Body of pancreas (tissue), 4 donors: ENCODE data around the gene ASS1. TPM values are rescaled to one million over a fixed set of nuclear protein-coding genes. Genes with fewer than 3 reads are reported as not detected.
"Not testable (repeated sequence)": the region's sequence is repeated elsewhere in the genome, so short reads cannot be mapped to it uniquely, and the experiment has no call there.

ENCODE experiments used
- ATAC-seq: fragments of 150-250 bp; one replicate; pipeline ENCODE4 v1.9.1; 2016
- DNase-seq, 4 donors: peaks; one replicate each; pipeline ENCODE4 v3.0.0-alpha.2; 2019
- H3K27ac ChIP-seq, 4 donors: fragments of 200-600 bp; sonication (generic); 1 replicate in 3 of 4; 2 replicates in 1 of 4; pipeline versions ENCODE4 v1.5.1 to v1.6.1; 2016 to 2019; ENCODE audit warnings: mild to moderate bottlenecking in 1 of 4, mixed read lengths in 1 of 4, moderate library complexity in 1 of 4
- H3K27me3 ChIP-seq, 2 donors: fragments of 200-600 bp; sonication (generic); one replicate each; pipeline ENCODE4 v1.6.0; 2016; ENCODE audit warnings: mild to moderate bottlenecking in 1 of 2
- H3K36me3 ChIP-seq, 2 donors: fragments of 200-600 bp; sonication (generic); replicated peaks in 1 of 2; 2 replicates each; pipeline ENCODE4 v1.5.1; 2016; ENCODE audit warnings: low read depth in 2 of 2; ENCODE audit not compliant: insufficient read depth in 1 of 2
- H3K4me1 ChIP-seq: fragments of 200-600 bp; sonication (generic); one replicate; pipeline ENCODE4 v1.6.0; 2016
- H3K4me3 ChIP-seq, 2 donors: fragments of 200-600 bp; sonication (generic); 1 replicate in 1 of 2; 2 replicates in 1 of 2; pipeline ENCODE4 v1.5.1; 2016 to 2019
- H3K9me3 ChIP-seq, 3 donors: fragments of 200-600 bp; sonication (generic); 1 replicate in 2 of 3; 2 replicates in 1 of 3; pipeline ENCODE4 v1.5.1; 2016
- CTCF ChIP-seq, 7 experiments: fragments of 450-650 bp in 4 of 7; fragments of 200-600 bp in 3 of 7; sonication (generic) in 3 of 7; IDR thresholded peaks; one replicate each; pipeline ENCODE4 v1.5.1; 2016 to 2019; ENCODE audit warnings: antibody characterized with exemption in 7 of 7
- POLR2A ChIP-seq, 3 donors: fragments of 450-650 bp; IDR thresholded peaks; one replicate each; pipeline ENCODE4 v1.6.1; 2016; ENCODE audit warnings: antibody characterized with exemption in 3 of 3, mild to moderate bottlenecking in 2 of 3
- WGBS, 2 donors: methylation state at CpG; one replicate each; pipeline ENCODE4 v1.1.5; 2017; 5-methylcytosine and 5-hydroxymethylcytosine counted together
- intact Hi-C: fragments of 100-400 bp; cut with DNase I; formaldehyde crosslinking; loops from one replicate; pipeline ENCODE4 v1.15.1; 2023
- total RNA-seq, 2 donors: library from RNA; depleted of rRNA; stranded (reverse); fragments of >200 nt; gene quantifications; one replicate each; pipeline ENCODE4 v1.1.0, GENCODE V29; 2016

ASS1 gene
- total RNA-seq, 2 donors from 2014 or later = 31.6 to 120 TPM

- Histone ChIP-seq H3K36me3 (no peaks in the 10 kb centered on the region), H3K4me1 (no peaks in the 10 kb centered on the region), H3K4me3 (no peak overlapping the region), H3K27ac (no peak overlapping the region), H3K27me3 (no peaks in the 10 kb centered on the region), H3K9me3 (no peaks in the 10 kb centered on the region)
- intact Hi-C loops = no loop called here
- no peak for TF ChIP-seq POLR2A (IDR thresholded peaks at IDR 0.05)
- no peak for TF ChIP-seq CTCF (IDR thresholded peaks at IDR 0.05)
- 63 to 71% methylated on average over 5 to 8 of the region's 8 CpGs for WGBS, 2 donors
- ATAC-seq = no peak
- no peak for DNase-seq
Observed at GRCh38 chr9:130399768-130400167, 45.0 kb upstream of the ASS1 start.

GRCh38 chr9:130400870-130401269 lies 43.9 kb upstream of the ASS1 start:
- Histone ChIP-seq H3K27me3 (no peaks in the 10 kb centered on the region), H3K4me3 (no peak overlapping the region), H3K36me3 (no peaks in the 10 kb centered on the region), H3K27ac (no peak overlapping the region), H3K4me1 (no peaks in the 10 kb centered on the region), H3K9me3 (no peaks in the 10 kb centered on the region)
- DNase-seq (no peak), ATAC-seq (no peak)
- intact Hi-C loops = no loop called here
- TF ChIP-seq CTCF (IDR thresholded peaks at IDR 0.05) = no peak
- no peak for TF ChIP-seq POLR2A (IDR thresholded peaks at IDR 0.05)
- WGBS, 2 donors = 86 to 88% methylated on average over 8 of the region's 8 CpGs

GRCh38 chr9:130401742-130402141 lies 43.0 kb upstream of the ASS1 start:
- H3K27ac ChIP-seq, DNase-seq, ATAC-seq, H3K9me3 ChIP-seq, H3K27me3 ChIP-seq, H3K4me1 ChIP-seq, intact Hi-C loops, H3K36me3 ChIP-seq, H3K4me3 ChIP-seq: not testable (repeated sequence)
- WGBS, 2 donors = 71 to 80% methylated on average over 3 of the region's 3 CpGs

- H3K27me3 ChIP-seq = no peaks in the 10 kb centered on the region
- no peaks in the 10 kb centered on the region for H3K4me1 ChIP-seq
- ATAC-seq = no peak
- H3K27ac ChIP-seq = no peak overlapping the region
- no peak overlapping the region for H3K4me3 ChIP-seq
- TF ChIP-seq POLR2A (IDR thresholded peaks at IDR 0.05) (no peak), CTCF (IDR thresholded peaks at IDR 0.05) (no peak)
- H3K9me3 ChIP-seq = no peaks in the 10 kb centered on the region
- 79 to 92% methylated on average over 2 to 3 of the region's 3 CpGs for WGBS, 2 donors
- no peaks in the 10 kb centered on the region for H3K36me3 ChIP-seq
- no peak for DNase-seq
- intact Hi-C loops = no loop called here
Observed at GRCh38 chr9:130402243-130402642, 42.5 kb upstream of the ASS1 start.

GRCh38 chr9:130402645-130403440 lies 41.9 kb upstream of the ASS1 start:
- no peak for TF ChIP-seq POLR2A (IDR thresholded peaks at IDR 0.05)
- no peak for TF ChIP-seq CTCF (IDR thresholded peaks at IDR 0.05)
- WGBS, 2 donors = 73 to 82% methylated on average over 21 to 23 of the region's 28 CpGs
- H3K36me3 ChIP-seq = no peaks in the 10 kb centered on the region
- no peak overlapping the region for H3K4me3 ChIP-seq
- intact Hi-C loops = no loop called here
- H3K27ac ChIP-seq = no peak overlapping the region
- H3K4me1 ChIP-seq = no peaks in the 10 kb centered on the region
- ATAC-seq (no peak), DNase-seq (no peak)
- H3K27me3 ChIP-seq = no peaks in the 10 kb centered on the region
- no peaks in the 10 kb centered on the region for H3K9me3 ChIP-seq
